HCEC 1CT (cell line): ENCODE measurements around the gene CASTOR2.
"Not testable (repeated sequence)": the region's sequence is repeated elsewhere in the genome, so short reads cannot be mapped to it uniquely, and the experiment has no call there.

ENCODE experiments used
- DNase-seq: peaks from one replicate; pipeline ENCODE4 v3.0.0-alpha.2; 2017

Gene CASTOR2

GRCh38 chr7:74964511-74965119, at the start of gene CASTOR2:
TSS of gene CASTOR2 (plus strand) at chr7:74964705. CDS start at chr7:74964986, 281 bp downstream.
- not testable (repeated sequence) for DNase-seq

DNA sequence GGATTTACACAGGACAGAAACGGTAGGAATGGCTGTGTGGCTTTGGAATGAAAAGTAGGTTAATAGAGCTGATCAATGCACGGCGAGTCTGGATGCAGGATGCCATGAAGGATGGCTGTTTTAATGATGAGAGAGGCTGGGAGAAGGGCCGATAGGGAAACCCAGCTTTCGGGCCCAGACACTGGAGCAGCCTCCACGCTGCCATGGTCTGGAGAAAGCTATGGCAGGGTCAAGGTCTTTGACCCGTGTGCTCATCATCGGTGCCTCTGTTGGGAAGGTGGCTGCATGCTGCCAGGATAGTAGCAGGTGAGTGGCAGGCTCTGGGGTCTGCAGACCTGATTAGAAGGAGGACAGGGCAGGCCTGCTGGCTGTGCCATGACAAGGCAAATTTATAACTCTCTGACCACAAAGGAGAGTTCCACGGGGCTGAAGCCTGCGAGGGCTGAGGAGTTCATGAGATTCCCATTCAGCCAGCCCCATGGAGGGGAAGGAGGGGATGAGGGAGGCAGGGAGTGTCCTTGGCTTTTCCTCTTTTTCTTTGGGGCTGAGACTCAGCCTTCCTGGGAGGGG, 42.1 kb upstream of the CASTOR2 start:
- DNase-seq, result not testable (repeated sequence)

GRCh38 chr7:74923644-74924043, 40.9 kb upstream of the CASTOR2 start:
- not testable (repeated sequence) for DNase-seq

- DNase-seq, result not testable (repeated sequence)
These were observed 37.5 kb upstream of the CASTOR2 start for GRCh38 chr7:74926968-74927367.

GRCh38 chr7:74931563-74932328, 32.8 kb upstream of the CASTOR2 start:
- DNase-seq, result not testable (repeated sequence)

GRCh38 chr7:74939429-74939828, 25.1 kb upstream of the CASTOR2 start:
- not testable (repeated sequence) for DNase-seq

DNA sequence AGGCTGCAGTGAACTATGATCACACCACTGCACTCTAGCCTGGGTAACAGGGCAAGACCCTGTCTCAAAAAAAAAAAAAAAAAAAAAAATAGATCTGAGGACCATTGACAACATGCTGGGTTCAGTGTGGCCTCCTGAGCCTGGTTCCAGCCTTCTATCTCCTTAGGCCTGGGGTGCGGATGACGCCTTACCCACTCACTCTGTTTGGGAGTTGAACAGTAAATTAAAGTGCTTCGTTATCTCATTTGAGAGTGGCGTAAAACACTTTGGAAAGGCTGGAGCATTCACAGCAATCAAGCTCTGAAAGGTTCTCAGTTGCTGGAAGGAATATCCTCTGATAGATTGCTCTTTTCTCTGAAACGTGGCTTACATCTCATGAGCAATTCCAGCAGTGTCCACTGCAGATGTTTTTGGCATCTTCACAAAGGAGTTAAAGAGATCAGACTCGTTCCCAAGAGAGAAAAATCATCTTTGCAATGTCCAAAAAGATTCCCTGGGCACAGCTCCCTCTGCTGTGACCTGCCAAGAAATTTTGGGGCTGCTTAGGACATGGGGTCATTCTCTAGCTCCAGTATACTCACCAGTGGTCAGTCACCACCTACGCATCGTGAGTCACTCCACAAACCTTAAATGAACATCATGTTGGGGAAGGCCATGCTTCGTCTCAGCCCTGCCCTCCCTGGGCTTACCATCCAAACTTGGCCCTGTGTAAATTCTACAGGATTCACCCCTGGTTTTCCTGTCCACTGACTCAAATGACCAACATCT, 23.0 kb upstream of the CASTOR2 start:
- DNase-seq, result not testable (repeated sequence)

DNA sequence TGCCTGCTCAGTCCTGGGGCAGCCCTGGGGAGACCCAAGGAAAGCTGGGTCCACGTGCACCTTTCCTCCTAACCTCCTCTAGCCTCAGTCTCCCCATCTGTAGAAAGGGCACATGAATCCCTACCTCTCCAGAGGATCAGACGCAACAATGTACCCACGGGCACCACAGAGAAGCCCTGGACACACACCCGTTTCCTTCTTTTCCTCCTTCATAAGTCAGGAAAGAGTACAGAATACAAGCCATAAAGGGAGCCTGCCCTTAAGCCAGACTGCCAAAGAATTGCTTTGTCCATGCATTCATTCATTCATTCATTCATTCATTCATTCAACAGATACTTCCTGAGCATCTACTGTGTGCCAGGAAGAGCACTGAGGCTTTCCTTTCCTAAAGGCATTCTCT, 20.6 kb upstream of the CASTOR2 start:
- not testable (repeated sequence) for DNase-seq

- not testable (repeated sequence) for DNase-seq
These were observed 16.8 kb upstream of the CASTOR2 start for GRCh38 chr7:74947741-74948140.

DNA sequence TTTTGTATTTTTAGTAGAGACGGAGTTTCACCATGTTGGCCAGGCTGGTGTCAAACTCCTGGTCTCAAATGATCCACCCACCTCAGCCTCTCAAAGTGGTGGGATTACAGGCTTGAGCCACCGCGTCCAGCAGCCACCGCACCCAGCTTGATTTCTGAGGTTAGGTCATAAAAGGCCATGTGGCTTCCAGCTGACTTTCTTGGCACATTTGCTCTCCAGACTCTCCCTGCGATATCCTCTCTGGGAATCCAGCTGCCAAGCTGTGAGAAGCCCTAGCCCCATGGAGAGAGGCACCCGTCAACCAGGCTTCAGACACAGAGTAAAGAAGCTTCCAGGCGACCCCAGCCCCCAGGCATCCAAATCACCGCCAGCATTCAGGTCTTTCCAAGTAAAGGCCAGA, 10.7 kb upstream of the CASTOR2 start:
- DNase-seq, result not testable (repeated sequence)

- not testable (repeated sequence) for DNase-seq
These were observed 6.2 kb upstream of the CASTOR2 start for GRCh38 chr7:74958328-74958727.

DNA sequence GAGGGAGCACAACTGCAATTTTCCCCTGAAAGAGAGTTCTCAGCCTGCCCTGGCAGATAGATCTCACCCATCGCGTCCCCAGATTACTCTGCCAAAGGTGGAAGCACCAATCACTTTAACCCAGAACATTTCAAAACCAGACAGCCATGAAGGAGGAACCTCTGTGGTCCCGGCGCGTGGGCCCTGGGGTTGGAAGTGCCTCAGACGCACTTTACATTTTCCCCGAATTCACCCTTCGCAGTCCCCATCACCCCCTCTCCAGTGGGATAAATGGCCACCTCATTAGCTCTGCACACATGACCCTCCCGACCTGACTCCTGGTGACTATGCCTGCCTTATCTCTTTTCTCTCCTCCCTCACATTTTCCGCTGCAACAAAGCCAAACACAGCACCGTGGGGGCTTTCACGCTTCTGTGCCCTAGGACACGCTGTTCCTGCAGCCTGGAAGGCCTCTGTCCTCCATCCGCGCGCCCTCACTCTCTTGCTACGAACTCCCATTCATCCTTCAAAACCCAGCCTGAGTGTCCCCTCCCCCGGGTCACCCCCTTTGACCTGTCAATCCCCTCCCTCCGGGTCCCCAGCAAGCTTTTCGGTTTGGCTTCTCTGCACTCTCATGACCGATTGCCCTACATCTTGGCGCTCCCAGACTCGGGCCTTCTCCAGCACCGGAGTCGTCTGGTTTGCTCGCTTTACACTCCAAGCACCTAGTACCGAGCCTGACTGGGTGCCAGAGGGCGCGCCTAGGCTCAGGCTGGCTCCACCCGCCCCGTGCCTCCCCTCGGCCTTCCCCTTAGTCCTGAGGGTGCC, 598 bp upstream of the CASTOR2 start:
- DNase-seq, result not testable (repeated sequence)

DNA sequence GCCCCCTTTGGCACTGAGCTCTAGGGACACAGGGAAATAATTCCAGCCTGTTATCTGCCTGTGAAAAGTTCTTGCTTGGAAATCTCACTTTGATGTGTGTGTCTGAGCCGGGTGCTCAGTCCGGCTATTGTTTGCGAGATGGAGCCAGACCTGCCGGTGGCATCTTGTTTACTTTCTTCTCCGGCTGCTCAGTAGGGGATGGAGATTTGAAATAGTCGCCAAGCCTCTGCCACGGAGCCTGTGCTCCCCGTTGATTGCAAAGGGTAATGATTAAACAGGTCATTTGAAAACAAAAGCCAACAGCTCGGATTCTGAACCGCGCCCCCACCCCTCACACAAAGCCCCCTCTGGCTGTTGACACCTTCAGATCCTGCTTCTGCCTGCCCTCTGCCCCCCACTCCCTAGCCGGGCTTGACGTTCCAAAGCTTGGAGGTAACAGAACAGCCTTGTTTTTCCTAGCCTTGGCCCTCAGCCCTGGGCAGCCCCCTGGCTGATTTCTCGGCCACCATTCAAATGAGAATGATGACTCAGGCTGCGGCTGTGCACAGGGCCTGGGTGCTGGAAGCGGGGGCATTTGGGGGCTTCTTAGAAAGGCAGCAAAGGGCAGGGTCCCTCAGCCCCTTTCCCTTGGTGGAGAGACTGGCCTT, 1.8 kb downstream of the CASTOR2 start:
- DNase-seq, result not testable (repeated sequence)

DNA sequence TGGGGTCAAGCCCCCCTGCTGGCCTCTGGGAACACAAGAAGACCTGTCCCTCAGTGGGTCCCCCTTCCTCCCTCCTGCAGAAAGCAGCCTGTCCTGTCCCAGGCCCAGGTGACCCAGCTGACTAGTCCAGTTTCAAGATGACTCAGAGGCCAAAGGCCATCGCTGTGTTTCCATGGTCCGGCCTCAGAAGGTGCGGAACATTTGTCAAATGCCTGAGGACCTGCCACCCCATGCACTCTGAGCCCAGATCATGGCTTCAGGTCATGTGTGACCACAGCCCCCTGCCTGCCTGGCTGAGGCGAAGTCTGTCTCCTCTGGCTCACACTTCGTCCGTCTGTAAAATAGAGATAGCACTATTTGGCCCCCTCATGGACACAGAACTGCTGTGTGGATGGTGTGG, 2.4 kb downstream of the CASTOR2 start:
- not testable (repeated sequence) for DNase-seq

- not testable (repeated sequence) for DNase-seq
These were observed 6.9 kb downstream of the CASTOR2 start for GRCh38 chr7:74971431-74971830.

- not testable (repeated sequence) for DNase-seq
These were observed 7.9 kb downstream of the CASTOR2 start for GRCh38 chr7:74972377-74972776.

- not testable (repeated sequence) for DNase-seq
These were observed 11.5 kb downstream of the CASTOR2 start for GRCh38 chr7:74975959-74976358.

DNA sequence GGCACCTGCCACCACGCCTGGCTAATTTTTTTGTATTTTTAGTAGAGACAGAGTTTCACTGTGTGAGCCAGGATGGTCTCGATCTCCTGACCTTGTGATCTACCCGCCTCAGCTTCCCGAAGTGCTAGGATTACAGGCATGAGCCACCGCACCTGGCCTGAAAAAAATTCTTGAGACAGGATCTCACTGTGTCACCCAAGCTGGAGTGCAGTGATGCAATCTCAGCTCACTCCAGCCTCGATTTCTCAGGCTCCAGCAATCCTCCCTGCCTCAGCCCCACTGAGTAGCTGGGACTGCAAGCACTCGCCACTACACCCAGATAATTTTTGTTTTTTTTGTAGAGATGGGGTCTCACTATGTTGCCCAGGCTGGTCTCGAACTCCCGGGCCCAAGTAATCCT, 13.0 kb downstream of the CASTOR2 start:
- DNase-seq, result not testable (repeated sequence)

GRCh38 chr7:74988436-74988835, 23.9 kb downstream of the CASTOR2 start:
- DNase-seq, result peak; percentile 71

GRCh38 chr7:74993121-74993520, 28.6 kb downstream of the CASTOR2 start:
- DNase-seq, result no peak

DNA sequence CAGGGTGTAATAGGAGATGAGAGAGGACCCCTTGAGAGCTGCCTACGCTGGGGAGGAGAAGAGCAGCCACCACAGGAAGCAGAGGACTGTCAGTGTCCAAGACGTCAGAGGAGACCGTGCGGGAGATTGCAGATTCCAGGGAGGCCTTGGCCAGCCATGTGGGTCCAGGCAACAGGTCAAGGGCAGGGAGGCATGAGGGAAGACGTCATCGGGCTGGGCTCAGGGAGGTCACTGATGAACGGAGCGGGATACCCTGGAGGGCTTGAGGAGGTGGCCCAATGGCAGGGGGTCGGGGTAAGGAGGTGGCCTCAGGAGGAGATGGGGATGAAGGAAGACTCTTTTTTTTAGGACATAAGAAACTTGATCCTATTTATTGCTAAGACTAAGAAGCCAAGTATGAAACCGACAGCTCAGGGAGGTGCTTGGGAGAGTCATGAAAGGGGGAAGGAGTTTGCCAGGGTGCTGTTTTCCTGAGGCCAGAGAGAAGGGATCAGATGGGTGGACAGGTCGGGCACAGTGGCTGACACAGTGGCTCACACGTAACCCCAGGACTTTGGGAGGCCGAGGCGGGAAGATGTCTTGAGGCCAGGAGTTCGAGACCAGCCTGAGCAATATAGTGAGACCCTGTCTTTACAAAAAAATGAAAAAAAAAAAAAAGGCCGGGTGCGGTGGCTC, 30.5 kb downstream of the CASTOR2 start:
- DNase-seq, result not testable (repeated sequence)
